ENCODE measurements around the gene GOLGA2. TPM values are rescaled to one million over a fixed set of nuclear protein-coding genes. Genes with fewer than 3 reads are reported as not detected.

Gene GOLGA2
- total and polyA plus RNA-seq, 4 donors, result 56.0 to 137 (median 89.7) TPM

DNA sequence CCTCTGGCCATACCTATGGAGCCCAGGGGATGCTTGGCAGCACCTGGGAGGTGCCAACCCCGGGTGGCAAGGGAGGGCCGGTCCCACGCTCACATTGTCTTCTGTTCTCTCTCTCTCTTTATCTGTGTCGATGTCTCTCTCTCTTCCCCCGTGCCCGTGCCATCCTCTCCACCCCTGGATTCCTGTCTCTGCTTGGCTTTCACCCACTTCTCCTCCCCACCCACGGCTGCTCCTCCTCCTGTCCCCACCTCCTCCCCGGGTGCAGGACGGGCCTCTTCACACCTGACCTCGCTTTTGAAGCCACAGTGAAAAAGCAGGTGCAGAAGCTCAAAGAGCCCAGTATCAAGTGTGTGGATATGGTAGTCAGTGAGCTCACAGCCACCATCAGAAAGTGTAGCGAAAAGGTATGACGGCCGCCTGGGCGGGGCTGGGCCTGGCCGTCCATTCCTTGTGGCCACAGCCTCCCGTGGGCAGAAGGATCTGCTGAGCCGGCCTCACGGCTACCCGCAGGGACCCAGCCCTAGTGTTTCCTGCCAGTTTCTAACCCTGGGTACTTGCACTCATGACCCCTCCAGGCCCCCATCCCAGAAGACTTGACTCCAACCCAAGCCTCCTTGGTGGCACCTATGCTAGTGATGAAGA lies 49.9 kb downstream of the GOLGA2 start:
- no peaks in the 10 kb centered on the region for H3K27me3 ChIP-seq (ENCODE audit: control insufficient read depth in 3 of 3, insufficient read depth in 3 of 3, low read length in 2 of 3)
- no peak for ATAC-seq (ENCODE audit: insufficient read depth, low FRiP score)
- no peaks in the 10 kb centered on the region for H3K9me3 ChIP-seq (ENCODE audit: control insufficient read depth in 4 of 4, insufficient read depth in 3 of 4, low read length in 3 of 4)
- no peaks in the 10 kb centered on the region for H3K4me1 ChIP-seq (ENCODE audit: control insufficient read depth in 5 of 5, insufficient read depth in 5 of 5, low read length in 5 of 5)
- H3K9ac ChIP-seq (ENCODE audit: insufficient read depth in 1 of 2, low read length in 2 of 2), result no peak overlapping the region
- 75 to 91% methylated on average over 16 to 19 of the region's 19 CpGs for WGBS, 2 donors
- DNase-seq, result no peak
- H3K36me3 ChIP-seq (ENCODE audit: control insufficient read depth in 4 of 4, insufficient read depth in 4 of 4, low read length in 4 of 4), result peaks cover 0 to 7% (median 0%) of the 10 kb centered on the region in 4 donors
- H3K4me3 ChIP-seq, result no peak overlapping the region
- no peak overlapping the region for H3K27ac ChIP-seq (ENCODE audit: low read depth in 1 of 2, low read length in 1 of 2)
- TF ChIP-seq, protein P1, sequence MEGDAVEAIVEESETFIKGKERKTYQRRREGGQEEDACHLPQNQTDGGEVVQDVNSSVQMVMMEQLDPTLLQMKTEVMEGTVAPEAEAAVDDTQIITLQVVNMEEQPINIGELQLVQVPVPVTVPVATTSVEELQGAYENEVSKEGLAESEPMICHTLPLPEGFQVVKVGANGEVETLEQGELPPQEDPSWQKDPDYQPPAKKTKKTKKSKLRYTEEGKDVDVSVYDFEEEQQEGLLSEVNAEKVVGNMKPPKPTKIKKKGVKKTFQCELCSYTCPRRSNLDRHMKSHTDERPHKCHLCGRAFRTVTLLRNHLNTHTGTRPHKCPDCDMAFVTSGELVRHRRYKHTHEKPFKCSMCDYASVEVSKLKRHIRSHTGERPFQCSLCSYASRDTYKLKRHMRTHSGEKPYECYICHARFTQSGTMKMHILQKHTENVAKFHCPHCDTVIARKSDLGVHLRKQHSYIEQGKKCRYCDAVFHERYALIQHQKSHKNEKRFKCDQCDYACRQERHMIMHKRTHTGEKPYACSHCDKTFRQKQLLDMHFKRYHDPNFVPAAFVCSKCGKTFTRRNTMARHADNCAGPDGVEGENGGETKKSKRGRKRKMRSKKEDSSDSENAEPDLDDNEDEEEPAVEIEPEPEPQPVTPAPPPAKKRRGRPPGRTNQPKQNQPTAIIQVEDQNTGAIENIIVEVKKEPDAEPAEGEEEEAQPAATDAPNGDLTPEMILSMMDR (IDR thresholded peaks at IDR 0.05; ENCODE audit: control extremely low read depth, extremely low read depth), result no peak

DNA sequence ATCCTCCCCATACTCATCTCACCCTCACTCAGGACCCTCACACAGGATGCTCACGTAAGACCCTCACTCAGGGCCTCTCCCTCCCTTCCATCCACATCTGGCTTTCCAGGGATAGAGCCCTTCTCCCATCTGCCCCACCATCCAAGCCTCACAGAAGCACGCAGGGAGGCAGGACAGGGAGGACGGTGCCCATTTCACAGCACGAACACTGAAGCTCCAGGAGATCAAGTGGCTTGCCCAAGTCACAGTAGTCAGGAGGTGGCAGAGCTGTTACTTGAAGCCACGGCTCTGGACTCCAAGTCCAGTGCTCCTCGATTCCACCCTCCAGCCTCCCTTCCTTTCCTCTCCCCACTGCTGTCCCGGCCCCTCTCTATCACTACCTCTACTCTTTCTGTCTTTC lies 50.9 kb downstream of the GOLGA2 start:
- TF ChIP-seq, protein P1 (IDR thresholded peaks at IDR 0.05; ENCODE audit: control extremely low read depth, extremely low read depth), result no peak
- 93 to 94% methylated on average over 7 of the region's 7 CpGs for WGBS, 2 donors
- H3K9ac ChIP-seq (ENCODE audit: insufficient read depth in 1 of 2, low read length in 2 of 2), result no peak overlapping the region
- H3K4me3 ChIP-seq, result no peak overlapping the region
- no peaks in the 10 kb centered on the region for H3K4me1 ChIP-seq (ENCODE audit: control insufficient read depth in 5 of 5, insufficient read depth in 5 of 5, low read length in 5 of 5)
- no peaks in the 10 kb centered on the region for H3K27me3 ChIP-seq (ENCODE audit: control insufficient read depth in 3 of 3, insufficient read depth in 3 of 3, low read length in 2 of 3)
- no peak overlapping the region for H3K27ac ChIP-seq (ENCODE audit: low read depth in 1 of 2, low read length in 1 of 2)
- no peak for ATAC-seq (ENCODE audit: insufficient read depth, low FRiP score)
- H3K9me3 ChIP-seq (ENCODE audit: control insufficient read depth in 4 of 4, insufficient read depth in 3 of 4, low read length in 3 of 4), result no peaks in the 10 kb centered on the region
- DNase-seq, result no peak
- H3K36me3 ChIP-seq (ENCODE audit: control insufficient read depth in 4 of 4, insufficient read depth in 4 of 4, low read length in 4 of 4), result peaks cover 0 to 7% (median 2%) of the 10 kb centered on the region in 4 donors

DNA sequence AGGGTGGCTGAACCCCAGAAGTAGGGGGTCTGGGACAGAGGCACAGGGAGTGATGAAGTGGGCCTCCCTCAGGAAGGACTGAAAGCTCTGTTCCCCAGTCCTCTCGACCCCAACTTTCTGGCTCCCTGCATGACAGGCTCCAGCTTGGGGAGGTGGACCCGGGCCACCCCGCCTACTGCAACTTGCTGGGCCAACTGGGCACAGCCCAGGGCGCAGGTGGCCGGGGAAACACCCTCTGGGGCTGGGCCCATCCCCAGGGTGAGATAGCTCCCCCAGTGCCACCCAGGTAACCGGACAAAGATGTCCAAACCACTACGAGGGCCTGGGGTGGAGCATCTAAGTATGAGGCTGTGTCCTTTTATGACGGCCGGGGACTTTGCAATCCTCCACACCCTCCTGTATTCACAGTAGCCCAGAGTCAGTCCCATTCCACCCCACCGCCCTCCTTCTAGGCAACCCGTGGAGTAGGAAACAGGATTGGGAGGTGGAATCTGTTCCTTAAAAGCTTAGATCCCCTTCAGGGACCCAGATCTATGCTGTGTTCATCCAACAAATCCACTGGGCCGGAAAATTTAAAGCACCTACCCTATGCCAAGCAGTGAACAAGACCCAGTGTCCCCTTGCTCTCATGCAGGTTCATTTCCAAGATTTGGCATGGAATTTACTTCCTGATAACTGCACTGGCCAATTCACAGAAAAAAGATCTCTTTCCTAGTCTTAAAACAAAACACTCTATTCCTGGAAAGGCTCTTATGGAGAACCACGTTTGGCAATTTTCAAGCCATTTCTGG lies 52.7 kb downstream of the GOLGA2 start:
- no peaks in the 10 kb centered on the region for H3K27me3 ChIP-seq (ENCODE audit: control insufficient read depth in 3 of 3, insufficient read depth in 3 of 3, low read length in 2 of 3)
- no peak overlapping the region for H3K27ac ChIP-seq (ENCODE audit: low read depth in 1 of 2, low read length in 1 of 2)
- TF ChIP-seq, protein P1 (IDR thresholded peaks at IDR 0.05; ENCODE audit: control extremely low read depth, extremely low read depth), result no peak
- H3K9ac ChIP-seq (ENCODE audit: insufficient read depth in 1 of 2, low read length in 2 of 2), result no peak overlapping the region
- ATAC-seq (ENCODE audit: insufficient read depth, low FRiP score) (no peak), DNase-seq (no peak)
- H3K4me1 ChIP-seq (ENCODE audit: control insufficient read depth in 5 of 5, insufficient read depth in 5 of 5, low read length in 5 of 5), result peaks cover 0 to 8% (median 0%) of the 10 kb centered on the region in 5 donors
- no peak overlapping the region for H3K4me3 ChIP-seq
- no peaks in the 10 kb centered on the region for H3K9me3 ChIP-seq (ENCODE audit: control insufficient read depth in 4 of 4, insufficient read depth in 3 of 4, low read length in 3 of 4)
- peaks cover 0 to 7% (median 2%) of the 10 kb centered on the region in 4 donors for H3K36me3 ChIP-seq (ENCODE audit: control insufficient read depth in 4 of 4, insufficient read depth in 4 of 4, low read length in 4 of 4)
- 89 to 93% methylated on average over 13 of the region's 13 CpGs for WGBS, 2 donors

All from lung (tissue), 12 donors.